Retinal pigment epithelial cell (primary cell): ENCODE data around the gene ARHGAP45.
"Not testable (repeated sequence)": the region's sequence is repeated elsewhere in the genome, so short reads cannot be mapped to it uniquely, and the experiment has no call there.

Experiments used
- DNase-seq: peaks from one replicate; pipeline ENCODE4 v3.0.0-alpha.2; 2010; ENCODE audit warnings: low read depth
- H3K4me3 ChIP-seq: 2 replicates; pipeline ENCODE4 v1.5.1; 2011; ENCODE audit warnings: mild to moderate bottlenecking, low read length, control low read depth, moderate library complexity
- CTCF ChIP-seq: conservative IDR thresholded peaks from 2 replicates; pipeline ENCODE4 v1.5.1; 2011; ENCODE audit warnings: low read depth, low read length, control low read depth, inconsistent platforms

Gene ARHGAP45

DNA sequence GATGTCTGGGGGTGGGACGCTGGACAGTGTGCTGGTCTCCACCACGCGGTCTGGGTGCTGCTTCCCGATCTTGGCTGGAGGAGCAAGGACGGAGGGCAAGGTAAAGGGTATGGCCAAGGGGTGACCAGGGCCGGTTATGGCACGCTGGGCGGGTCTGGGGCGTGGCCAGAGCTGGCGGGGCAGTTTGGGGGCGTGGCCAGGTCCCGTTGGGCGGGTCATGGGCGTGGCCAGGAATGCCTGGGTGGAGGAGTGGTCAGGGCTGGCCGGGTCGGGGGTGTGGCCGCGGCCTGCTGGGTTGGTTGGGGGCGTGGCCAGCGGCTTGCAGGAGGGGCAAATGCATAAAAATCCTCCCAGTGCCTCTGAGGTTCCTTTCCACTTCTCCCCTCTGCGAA lies 56.0 kb downstream of the ARHGAP45 start:
- DNase-seq: no peak
- no peak overlapping the region for H3K4me3 ChIP-seq
- no peak for TF ChIP-seq CTCF

GRCh38 chr19:1123381-1123780 lies 56.4 kb downstream of the ARHGAP45 start:
- DNase-seq: no peak
- H3K4me3 ChIP-seq: no peak overlapping the region
- TF ChIP-seq CTCF: no peak

- no peak for DNase-seq
- TF ChIP-seq CTCF: no peak
- no peak overlapping the region for H3K4me3 ChIP-seq
Measured at GRCh38 chr19:1123885-1124677, 57.1 kb downstream of the ARHGAP45 start.

DNA sequence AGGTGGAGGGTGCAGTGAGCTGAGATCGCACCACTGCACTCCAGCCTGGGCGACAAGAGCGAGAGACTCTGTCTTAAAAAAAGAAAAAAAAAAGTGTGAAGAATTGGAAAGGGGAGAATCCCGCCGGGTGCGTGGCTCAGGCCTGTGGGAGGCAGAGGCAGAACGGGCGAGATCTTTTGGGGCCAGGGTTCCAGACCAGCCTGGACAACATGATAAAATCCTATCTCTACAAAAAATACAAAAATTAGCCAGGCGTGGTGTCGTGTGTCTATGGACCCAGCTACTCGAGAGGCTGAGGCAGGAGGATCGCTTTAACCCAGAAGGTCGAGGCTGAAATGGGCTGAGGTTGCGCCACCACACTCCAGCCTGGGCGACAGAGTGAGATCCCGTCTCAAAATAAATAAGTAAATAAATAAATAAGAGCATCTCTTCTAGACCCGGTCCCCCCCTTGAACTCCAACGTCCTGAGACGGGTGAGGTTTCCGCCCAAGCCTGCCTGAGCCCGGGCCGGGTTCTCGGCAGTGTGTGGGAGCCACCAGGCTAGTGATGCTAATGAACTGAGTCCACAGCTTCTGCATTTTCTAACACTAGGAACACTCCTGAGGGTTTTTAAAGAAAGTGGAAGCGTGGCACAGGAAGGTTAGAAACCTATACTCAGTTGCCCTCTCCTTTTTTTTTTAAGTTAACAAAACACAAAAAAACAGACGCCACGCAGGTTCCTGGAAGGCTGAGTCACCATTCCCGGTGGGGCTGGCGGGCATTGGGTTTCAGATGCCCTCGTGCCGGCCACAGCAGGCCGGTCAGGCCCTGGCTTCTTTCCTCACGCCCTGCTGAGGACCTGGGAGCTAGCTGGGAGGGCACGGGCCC lies 58.9 kb downstream of the ARHGAP45 start:
- TF ChIP-seq CTCF: no peak
- DNase-seq: no peak
- no peak overlapping the region for H3K4me3 ChIP-seq

GRCh38 chr19:1126984-1127760 lies 60.2 kb downstream of the ARHGAP45 start:
- no peak for TF ChIP-seq CTCF
- DNase-seq: no peak
- H3K4me3 ChIP-seq: no peak overlapping the region

GRCh38 chr19:1128106-1128505 lies 61.1 kb downstream of the ARHGAP45 start:
- H3K4me3 ChIP-seq: no peak overlapping the region
- DNase-seq: no peak
- no peak for TF ChIP-seq CTCF

DNA sequence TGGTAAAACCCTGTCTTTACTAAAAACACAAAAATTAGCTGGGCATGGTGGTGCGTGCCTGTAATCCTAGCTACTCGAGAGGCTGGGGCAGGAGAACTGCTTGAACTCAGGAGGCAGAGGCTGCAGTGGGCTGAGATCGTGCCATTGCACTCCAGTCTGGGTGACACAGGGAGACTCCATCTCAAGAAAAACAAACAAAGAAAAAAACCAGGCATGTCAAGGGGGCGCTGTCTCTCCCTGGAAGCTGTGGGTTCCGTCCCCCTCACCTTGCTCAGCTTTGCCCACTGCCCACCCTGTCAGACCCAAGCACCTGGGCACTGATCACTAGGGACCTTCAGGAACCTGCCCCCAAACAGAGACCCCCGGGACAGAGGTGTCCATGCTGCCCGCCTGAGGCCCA lies 62.1 kb downstream of the ARHGAP45 start:
- H3K4me3 ChIP-seq, DNase-seq: not testable (repeated sequence)
